Activated T-cell treated with anti-CD3 and anti-CD28 coated beads, Interleukin-2, amount 50 U/mL, for 72 hours (primary cell): Measurements from ENCODE around the gene OR2A25. TPM values are rescaled to one million over a fixed set of nuclear protein-coding genes. Genes with fewer than 3 reads are reported as not detected.

Source experiments
- ATAC-seq, 2 donors: fragments of 150-1000 bp; cut with Tn5 transposase; replicated peaks in 1 of 2; 2 replicates each; pipeline ENCODE4 v1.10.0; 2021; ENCODE audit warnings: moderate library complexity in 2 of 2, mild to moderate bottlenecking in 1 of 2
- DNase-seq, 2 donors: peaks; one replicate each; pipeline ENCODE4 v3.0.0; 2021 to 2022; ENCODE audit warnings: mixed read lengths in 1 of 2
- H3K27ac Mint-ChIP-seq: one replicate; pipeline ENCODE4 v1.8.0; 2022; ENCODE audit warnings: mild to moderate bottlenecking, moderate library complexity, mixed read lengths
- H3K27me3 Mint-ChIP-seq: one replicate; pipeline ENCODE4 v1.8.0; 2022; ENCODE audit warnings: low read depth, mixed read lengths
- H3K36me3 Mint-ChIP-seq, 2 donors: one replicate each; pipeline ENCODE4 v1.8.0; 2022; ENCODE audit warnings: mixed read lengths in 2 of 2, mild to moderate bottlenecking in 1 of 2; ENCODE audit not compliant: insufficient read depth in 2 of 2
- H3K4me1 Mint-ChIP-seq: one replicate; pipeline ENCODE4 v1.8.0; 2022; ENCODE audit warnings: low read depth, mixed read lengths
- H3K4me3 Mint-ChIP-seq, 2 donors: one replicate each; pipeline ENCODE4 v1.8.0; 2022; ENCODE audit warnings: mild to moderate bottlenecking in 2 of 2, mixed read lengths in 2 of 2, moderate library complexity in 2 of 2
- H3K9me3 Mint-ChIP-seq, 2 donors: one replicate each; pipeline ENCODE4 v1.8.0; 2022; ENCODE audit warnings: mixed read lengths in 2 of 2
- total RNA-seq, 2 donors: library from RNA; stranded (reverse); gene quantifications; one replicate each; pipeline ENCODE4 v1.2.3, GENCODE V29; 2022

The OR2A25 gene, protein sequence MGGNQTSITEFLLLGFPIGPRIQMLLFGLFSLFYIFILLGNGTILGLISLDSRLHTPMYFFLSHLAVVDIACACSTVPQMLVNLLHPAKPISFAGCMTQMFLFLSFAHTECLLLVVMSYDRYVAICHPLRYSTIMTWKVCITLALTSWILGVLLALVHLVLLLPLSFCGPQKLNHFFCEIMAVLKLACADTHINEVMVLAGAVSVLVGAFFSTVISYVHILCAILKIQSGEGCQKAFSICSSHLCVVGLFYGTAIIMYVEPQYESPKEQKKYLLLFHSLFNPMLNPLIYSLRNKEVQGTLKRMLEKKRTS
- total RNA-seq = not detected

DNA sequence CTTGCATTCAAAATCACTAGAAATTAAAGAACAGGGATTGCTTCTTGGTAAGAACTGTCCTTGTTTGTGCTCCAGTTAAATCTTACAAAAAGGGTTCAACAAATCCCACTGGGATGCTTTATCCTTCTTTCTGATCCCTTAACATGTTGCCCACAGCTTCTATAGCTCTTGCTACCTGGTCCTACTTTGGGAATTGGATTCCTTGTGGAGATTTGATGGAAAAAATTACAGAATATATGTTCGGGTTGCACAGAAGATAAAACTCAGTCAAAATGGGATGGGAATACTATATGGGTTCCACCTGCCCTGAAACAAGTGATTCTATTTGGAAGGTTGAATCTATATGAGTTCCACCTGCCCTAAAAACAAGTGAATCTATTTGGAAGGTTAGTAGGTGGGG lies at the start of gene OR2A25:
TSS of gene OR2A25 (plus strand) at position 301 of the 400 bp plus-strand sequence. CDS start 4,409 bp downstream, outside the sequence.
- Mint-ChIP-seq H3K4me1 (no peaks in the 10 kb centered on the region), H3K36me3 (no peaks in the 10 kb centered on the region), H3K4me3 (no peak within 1 kb of the TSS)

GRCh38 chr7:144020340-144020739 lies 49.3 kb upstream of the OR2A25 start:
- Mint-ChIP-seq H3K27me3 (peaks cover 6% of the 10 kb centered on the region), H3K4me3 (no peak overlapping the region), H3K9me3 (no peaks in the 10 kb centered on the region), H3K27ac (no peak overlapping the region), H3K4me1 (no peaks in the 10 kb centered on the region), H3K36me3 (no peaks in the 10 kb centered on the region)
- ATAC-seq = no peak
- DNase-seq = no peak

More for the DNA sequence above, at the start of gene OR2A25:
- DNase-seq (no peak), ATAC-seq (no peak)
- H3K9me3 Mint-ChIP-seq = no peaks in the 10 kb centered on the region
- no peak within 1 kb of the TSS for H3K27ac Mint-ChIP-seq
- H3K27me3 Mint-ChIP-seq = peaks cover 7% of the 10 kb centered on the region

DNA sequence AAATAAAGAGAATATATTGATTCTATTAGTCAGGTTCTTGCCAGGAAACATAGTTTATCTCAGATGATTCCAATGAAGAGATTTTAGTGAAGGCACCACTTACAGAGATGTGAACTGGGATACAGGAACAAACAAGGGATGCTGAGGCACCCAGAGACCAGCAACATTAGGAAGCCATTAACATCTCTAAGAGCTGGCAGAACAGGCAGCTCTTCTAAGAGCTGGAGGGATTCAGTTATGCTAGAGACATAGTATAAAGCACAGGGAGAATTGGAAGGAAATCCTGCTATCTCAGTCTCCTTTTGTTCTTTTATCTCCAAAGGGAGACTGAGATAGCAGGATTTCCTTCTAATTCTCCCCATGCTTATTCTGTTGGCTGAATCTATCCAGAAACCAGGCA lies 47.4 kb upstream of the OR2A25 start:
- H3K9me3 Mint-ChIP-seq = no peaks in the 10 kb centered on the region
- H3K36me3 Mint-ChIP-seq = no peaks in the 10 kb centered on the region
- no peak overlapping the region for H3K4me3 Mint-ChIP-seq
- DNase-seq (no peak), ATAC-seq (no peak)
- H3K4me1 Mint-ChIP-seq = no peaks in the 10 kb centered on the region
- peaks cover 6% of the 10 kb centered on the region for H3K27me3 Mint-ChIP-seq
- no peak overlapping the region for H3K27ac Mint-ChIP-seq

DNA sequence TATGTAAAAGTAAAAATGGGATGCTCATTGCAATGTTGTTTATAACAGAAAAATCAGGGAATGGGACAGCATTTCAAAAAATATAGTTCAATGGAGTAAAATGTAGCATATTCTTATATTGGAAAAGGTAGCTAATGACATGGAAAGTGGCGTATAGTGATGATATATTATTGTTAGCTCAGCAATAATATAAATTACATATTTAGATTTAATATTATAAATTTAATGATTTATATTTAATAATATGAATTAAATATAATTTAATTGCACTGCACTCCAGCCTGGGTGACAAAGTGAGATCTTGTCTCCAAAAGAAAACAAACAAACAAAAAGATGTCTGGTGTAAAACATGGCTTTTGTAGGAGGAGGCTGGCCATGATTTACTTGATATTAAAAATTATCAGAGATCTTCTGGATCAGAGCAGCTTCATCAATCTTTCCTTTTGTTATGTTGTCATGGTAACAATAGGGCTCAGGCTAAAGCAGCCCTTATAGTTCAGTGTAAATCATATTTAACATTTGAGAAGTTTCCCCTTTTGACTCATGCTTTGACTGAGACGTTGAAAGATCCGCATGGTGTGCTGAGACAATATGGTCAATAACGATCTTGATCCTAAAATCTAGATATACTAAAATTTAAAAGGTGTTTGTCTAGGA lies 46.3 kb upstream of the OR2A25 start:
- peaks cover 6% of the 10 kb centered on the region for H3K27me3 Mint-ChIP-seq
- ATAC-seq = no peak
- no peaks in the 10 kb centered on the region for H3K36me3 Mint-ChIP-seq
- no peak for DNase-seq
- no peaks in the 10 kb centered on the region for H3K9me3 Mint-ChIP-seq
- no peak overlapping the region for H3K4me3 Mint-ChIP-seq
- peaks cover 8% of the 10 kb centered on the region for H3K4me1 Mint-ChIP-seq
- H3K27ac Mint-ChIP-seq = no peak overlapping the region

- no peak for DNase-seq
- no peaks in the 10 kb centered on the region for H3K27me3 Mint-ChIP-seq
- H3K4me3 Mint-ChIP-seq = no peak overlapping the region
- ATAC-seq = no peak
- H3K27ac Mint-ChIP-seq = no peak overlapping the region
- peaks cover 8% of the 10 kb centered on the region for H3K4me1 Mint-ChIP-seq
- no peaks in the 10 kb centered on the region for H3K36me3 Mint-ChIP-seq
- H3K9me3 Mint-ChIP-seq = no peaks in the 10 kb centered on the region
Measured at GRCh38 chr7:144024213-144024612, 45.4 kb upstream of the OR2A25 start.

DNA sequence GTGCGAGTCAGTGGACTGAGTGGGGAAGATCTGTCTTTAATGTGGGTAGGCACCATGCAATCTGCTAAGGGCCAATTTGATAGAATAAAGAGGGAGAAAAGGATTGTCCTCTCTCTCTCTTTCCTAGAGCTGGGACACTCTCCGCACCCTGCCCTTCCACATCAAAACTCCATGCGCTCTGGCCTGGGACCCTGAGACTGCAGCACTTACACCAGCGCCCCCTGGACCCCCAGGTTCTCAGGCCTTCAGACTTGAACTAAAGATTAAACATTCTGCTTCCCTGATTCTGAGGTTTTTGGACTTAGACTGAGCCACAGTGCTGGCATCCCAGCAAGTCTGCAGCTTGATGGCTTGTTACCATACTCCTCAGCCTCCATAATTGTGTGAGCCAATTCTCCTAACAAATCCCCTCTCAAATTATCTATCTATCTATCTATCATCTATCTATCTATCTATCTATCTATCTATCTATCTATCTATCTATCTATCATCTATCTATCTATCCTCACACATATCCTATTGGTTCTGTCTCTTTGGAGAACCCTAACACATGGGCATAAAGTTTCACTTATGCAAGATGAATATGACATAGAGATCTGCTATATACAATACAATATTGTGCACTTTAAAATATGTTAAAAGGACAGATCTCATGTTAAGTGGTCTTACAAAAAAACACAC lies 43.3 kb upstream of the OR2A25 start:
- H3K27ac Mint-ChIP-seq = no peak overlapping the region
- no peaks in the 10 kb centered on the region for H3K9me3 Mint-ChIP-seq
- no peaks in the 10 kb centered on the region for H3K36me3 Mint-ChIP-seq
- DNase-seq (no peak), ATAC-seq (no peak)
- peaks cover 8% of the 10 kb centered on the region for H3K4me1 Mint-ChIP-seq
- no peak overlapping the region for H3K4me3 Mint-ChIP-seq
- H3K27me3 Mint-ChIP-seq = no peaks in the 10 kb centered on the region

DNA sequence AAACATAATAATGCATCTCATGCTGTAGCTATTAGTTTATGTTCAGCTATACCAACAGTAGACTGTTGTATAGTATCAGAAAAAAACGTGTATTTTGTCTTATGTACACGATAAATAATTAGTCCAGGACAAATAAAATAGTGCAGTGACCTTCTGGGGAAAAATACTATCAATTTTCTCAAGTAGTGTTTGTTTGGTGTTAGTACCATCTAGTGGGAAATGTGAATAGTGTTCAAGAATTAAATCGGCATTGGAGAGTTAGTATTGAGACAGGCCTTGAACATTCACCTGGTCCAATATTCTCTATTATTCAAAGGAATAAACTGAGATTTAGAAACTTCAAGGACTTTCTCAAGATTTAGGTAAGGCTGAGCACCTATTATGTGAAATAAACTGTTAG lies 42.5 kb upstream of the OR2A25 start:
- Mint-ChIP-seq H3K27ac (no peak overlapping the region), H3K4me1 (peaks cover 8% of the 10 kb centered on the region), H3K4me3 (no peak overlapping the region), H3K9me3 (no peaks in the 10 kb centered on the region), H3K27me3 (no peaks in the 10 kb centered on the region), H3K36me3 (no peaks in the 10 kb centered on the region)
- ATAC-seq = no peak
- no peak for DNase-seq

GRCh38 chr7:144027974-144028373 lies 41.6 kb upstream of the OR2A25 start:
- peaks cover 8% of the 10 kb centered on the region for H3K4me1 Mint-ChIP-seq
- no peak overlapping the region for H3K27ac Mint-ChIP-seq
- H3K36me3 Mint-ChIP-seq = no peaks in the 10 kb centered on the region
- no peak overlapping the region for H3K4me3 Mint-ChIP-seq
- no peaks in the 10 kb centered on the region for H3K9me3 Mint-ChIP-seq
- DNase-seq = no peak
- ATAC-seq = no peak
- peaks cover 6% of the 10 kb centered on the region for H3K27me3 Mint-ChIP-seq

GRCh38 chr7:144028547-144028946 lies 41.1 kb upstream of the OR2A25 start:
- H3K36me3 Mint-ChIP-seq = no peaks in the 10 kb centered on the region
- no peaks in the 10 kb centered on the region for H3K9me3 Mint-ChIP-seq
- H3K27me3 Mint-ChIP-seq = peaks cover 8% of the 10 kb centered on the region
- H3K27ac Mint-ChIP-seq = no peak overlapping the region
- H3K4me3 Mint-ChIP-seq = no peak overlapping the region
- ATAC-seq (no peak), DNase-seq (no peak)
- peaks cover 8% of the 10 kb centered on the region for H3K4me1 Mint-ChIP-seq

GRCh38 chr7:144032516-144032915 lies 37.1 kb upstream of the OR2A25 start:
- peaks cover 5% of the 10 kb centered on the region for H3K4me1 Mint-ChIP-seq
- no peak for ATAC-seq
- H3K4me3 Mint-ChIP-seq = no peak overlapping the region
- DNase-seq = no peak
- H3K36me3 Mint-ChIP-seq = no peaks in the 10 kb centered on the region
- peaks cover 8% of the 10 kb centered on the region for H3K27me3 Mint-ChIP-seq
- H3K27ac Mint-ChIP-seq = no peak overlapping the region
- no peaks in the 10 kb centered on the region for H3K9me3 Mint-ChIP-seq

- Mint-ChIP-seq H3K4me1 (no peaks in the 10 kb centered on the region), H3K27me3 (peaks cover 8% of the 10 kb centered on the region), H3K4me3 (no peak overlapping the region), H3K9me3 (no peaks in the 10 kb centered on the region), H3K27ac (peak overlapping the region; percentile 57), H3K36me3 (no peaks in the 10 kb centered on the region)
- DNase-seq = no peak
- ATAC-seq = no peak
Measured at GRCh38 chr7:144032985-144033709, 36.5 kb upstream of the OR2A25 start.

DNA sequence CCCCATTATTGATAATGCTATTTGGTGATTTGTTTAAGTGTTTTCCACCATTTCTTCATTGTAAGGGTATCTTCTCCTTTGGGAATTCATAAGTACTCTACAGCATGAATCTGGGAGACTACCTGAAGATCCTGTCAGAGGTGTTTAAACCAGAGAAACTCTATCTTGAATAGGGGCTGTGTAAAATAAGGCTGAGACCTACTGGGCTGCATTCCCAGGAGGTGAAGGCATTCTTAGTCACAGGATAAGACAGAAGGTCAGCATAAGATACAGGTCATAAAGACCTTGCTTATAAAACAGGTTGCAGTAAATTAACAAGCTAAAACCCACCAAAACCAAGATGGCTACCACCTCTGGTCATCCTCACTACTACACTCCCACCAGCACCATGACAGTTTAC lies 34.2 kb upstream of the OR2A25 start:
- DNase-seq (no peak), ATAC-seq (no peak)
- Mint-ChIP-seq H3K27me3 (peaks cover 8% of the 10 kb centered on the region), H3K9me3 (no peaks in the 10 kb centered on the region), H3K27ac (no peak overlapping the region), H3K4me3 (no peak overlapping the region), H3K36me3 (no peaks in the 10 kb centered on the region), H3K4me1 (no peaks in the 10 kb centered on the region)

- ATAC-seq (no peak), DNase-seq (no peak)
- Mint-ChIP-seq H3K4me1 (no peaks in the 10 kb centered on the region), H3K9me3 (no peaks in the 10 kb centered on the region), H3K36me3 (no peaks in the 10 kb centered on the region), H3K27me3 (peaks cover 8% of the 10 kb centered on the region), H3K4me3 (no peak overlapping the region), H3K27ac (no peak overlapping the region)
Measured at GRCh38 chr7:144036302-144036885, 33.2 kb upstream of the OR2A25 start.
